VCaP (cell line): Measurements from ENCODE around the gene ADPRS.

Experiments
- H3K27ac ChIP-seq: fragments of 450-650 bp; 2 replicates; pipeline ENCODE4 v1.5.1; 2017
- TF ChIP-seq, protein P1 (sequence below): fragments of 450-650 bp; conservative IDR thresholded peaks from 2 replicates; pipeline ENCODE4 v1.5.1; 2017; ENCODE audit warnings: mild to moderate bottlenecking, moderate library complexity

ADPRS gene

GRCh38 chr1:36088265-36088576, 471 bp upstream of the ADPRS start:
- TF ChIP-seq, protein P1, sequence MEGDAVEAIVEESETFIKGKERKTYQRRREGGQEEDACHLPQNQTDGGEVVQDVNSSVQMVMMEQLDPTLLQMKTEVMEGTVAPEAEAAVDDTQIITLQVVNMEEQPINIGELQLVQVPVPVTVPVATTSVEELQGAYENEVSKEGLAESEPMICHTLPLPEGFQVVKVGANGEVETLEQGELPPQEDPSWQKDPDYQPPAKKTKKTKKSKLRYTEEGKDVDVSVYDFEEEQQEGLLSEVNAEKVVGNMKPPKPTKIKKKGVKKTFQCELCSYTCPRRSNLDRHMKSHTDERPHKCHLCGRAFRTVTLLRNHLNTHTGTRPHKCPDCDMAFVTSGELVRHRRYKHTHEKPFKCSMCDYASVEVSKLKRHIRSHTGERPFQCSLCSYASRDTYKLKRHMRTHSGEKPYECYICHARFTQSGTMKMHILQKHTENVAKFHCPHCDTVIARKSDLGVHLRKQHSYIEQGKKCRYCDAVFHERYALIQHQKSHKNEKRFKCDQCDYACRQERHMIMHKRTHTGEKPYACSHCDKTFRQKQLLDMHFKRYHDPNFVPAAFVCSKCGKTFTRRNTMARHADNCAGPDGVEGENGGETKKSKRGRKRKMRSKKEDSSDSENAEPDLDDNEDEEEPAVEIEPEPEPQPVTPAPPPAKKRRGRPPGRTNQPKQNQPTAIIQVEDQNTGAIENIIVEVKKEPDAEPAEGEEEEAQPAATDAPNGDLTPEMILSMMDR = 0 out of 2 replicates have a peak, but pooled peaks have one; percentile 59
- peak overlapping the region; percentile 77 for H3K27ac ChIP-seq

DNA sequence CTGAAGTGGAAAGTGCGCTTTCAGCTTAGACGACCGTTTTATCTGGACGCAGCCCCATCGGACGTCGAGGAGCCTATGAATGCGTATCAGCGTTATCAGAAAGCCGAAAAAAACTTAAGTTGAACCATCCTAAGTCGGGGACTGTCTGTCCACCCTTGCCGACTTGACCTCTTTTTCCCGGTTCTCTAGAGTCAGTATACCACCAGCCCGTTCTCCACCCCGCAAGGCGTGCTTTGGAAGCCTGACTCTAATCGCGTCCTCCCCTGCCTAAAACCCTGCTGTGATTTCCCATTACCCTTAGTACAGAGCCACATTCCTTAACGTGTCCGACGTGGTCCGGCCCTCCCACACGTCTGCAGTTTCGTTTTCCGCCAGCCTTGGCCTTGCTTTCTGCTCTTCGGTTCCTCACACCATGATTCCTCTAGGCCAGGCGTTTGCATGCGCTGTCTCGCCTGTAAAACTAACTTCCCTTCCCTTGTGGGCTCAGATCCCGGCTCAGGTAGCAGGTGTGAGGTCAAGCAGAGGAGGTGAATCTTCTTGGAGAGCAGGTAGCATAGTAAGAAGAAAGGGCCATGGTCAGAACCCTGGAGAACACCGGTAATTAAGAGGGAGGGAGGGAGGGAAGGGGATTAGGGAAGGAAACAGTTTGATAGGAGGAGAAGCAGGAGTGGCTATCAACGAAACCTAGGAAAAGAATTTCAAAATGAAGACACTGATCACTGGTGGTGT, 865 bp downstream of the ADPRS start:
- peak overlapping the region; percentile 77 for H3K27ac ChIP-seq
- TF ChIP-seq, protein P1 = no peak

DNA sequence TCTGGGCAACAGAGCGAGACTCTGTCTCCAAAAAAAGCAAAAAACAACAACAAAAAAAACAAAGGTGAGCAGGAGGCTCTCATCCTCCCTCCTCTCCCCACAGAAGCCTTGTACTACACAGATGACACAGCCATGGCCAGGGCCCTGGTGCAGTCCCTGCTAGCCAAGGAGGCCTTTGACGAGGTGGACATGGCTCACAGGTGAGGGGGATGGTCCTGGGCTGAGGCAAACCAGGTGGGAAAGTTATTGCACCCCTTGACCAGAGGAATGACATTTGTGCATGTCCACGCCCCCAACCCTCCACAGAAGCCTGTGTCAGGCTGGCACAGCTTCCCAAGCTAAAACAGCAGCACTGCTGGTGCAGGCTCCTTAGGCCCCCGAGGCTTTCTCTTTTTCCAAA, 2.4 kb downstream of the ADPRS start:
- H3K27ac ChIP-seq = no peak overlapping the region
- TF ChIP-seq, protein P1 = no peak

DNA sequence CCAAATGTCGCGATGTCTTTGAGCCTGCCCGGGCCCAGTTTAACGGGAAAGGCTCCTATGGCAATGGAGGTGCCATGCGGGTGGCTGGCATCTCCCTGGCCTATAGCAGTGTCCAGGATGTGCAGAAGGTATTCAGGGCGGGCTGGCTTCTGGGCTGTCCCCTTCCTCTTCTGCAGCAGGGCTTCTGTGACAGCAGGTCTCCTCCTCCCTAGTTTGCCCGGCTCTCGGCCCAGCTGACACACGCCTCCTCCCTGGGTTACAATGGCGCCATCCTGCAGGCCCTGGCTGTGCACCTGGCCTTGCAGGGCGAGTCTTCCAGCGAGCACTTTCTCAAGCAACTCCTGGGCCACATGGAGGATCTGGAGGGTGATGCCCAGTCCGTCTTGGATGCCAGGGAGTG, 3.0 kb downstream of the ADPRS start:
- no peak overlapping the region for H3K27ac ChIP-seq
- TF ChIP-seq, protein P1 = no peak

DNA sequence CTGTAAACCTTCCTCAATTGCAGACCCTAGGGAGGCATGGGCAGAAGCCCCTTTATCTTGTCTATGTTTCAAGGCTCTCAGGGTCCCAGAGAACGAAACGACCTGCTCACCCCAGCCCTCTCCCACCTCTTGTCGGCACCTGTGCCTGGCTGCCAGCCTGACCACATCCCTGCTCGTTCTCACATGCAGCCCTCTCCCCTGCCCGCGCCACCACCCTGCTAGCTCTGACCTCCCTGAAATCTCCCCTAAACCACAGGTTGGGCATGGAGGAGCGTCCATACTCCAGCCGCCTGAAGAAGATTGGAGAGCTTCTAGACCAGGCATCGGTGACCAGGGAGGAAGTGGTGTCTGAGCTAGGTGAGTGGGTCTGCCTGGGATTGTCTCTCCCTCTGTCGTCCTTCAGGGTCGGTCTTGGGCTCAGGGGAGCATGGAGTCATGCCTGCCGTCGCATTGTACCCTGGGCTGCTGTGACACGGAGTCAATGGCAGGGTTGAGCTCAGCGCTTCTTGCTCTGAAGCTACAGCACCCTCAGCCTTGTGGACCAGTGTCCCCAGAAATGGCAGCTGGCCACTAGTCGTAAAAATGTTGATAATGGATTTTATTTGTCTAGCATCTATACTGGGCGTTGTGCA, 3.6 kb downstream of the ADPRS start:
- no peak overlapping the region for H3K27ac ChIP-seq
- TF ChIP-seq, protein P1 = no peak

GRCh38 chr1:36092798-36093185, 4.1 kb downstream of the ADPRS start:
- H3K27ac ChIP-seq = no peak overlapping the region
- TF ChIP-seq, protein P1 = no peak

- H3K27ac ChIP-seq = no peak overlapping the region
- TF ChIP-seq, protein P1 = no peak
Observed at GRCh38 chr1:36093226-36093625, 4.5 kb downstream of the ADPRS start.
